GM21367 (cell line): ENCODE data around the gene JUP.

ENCODE experiments used
- ATAC-seq: cut with Tn5 transposase; IDR thresholded peaks from one replicate; pipeline ENCODE4 v1.9.1; 2021; ENCODE audit not compliant: unreplicated experiment

JUP gene

GRCh38 chr17:41810659-41811548, 24.4 kb upstream of the JUP start:
- ATAC-seq = no peak

GRCh38 chr17:41806685-41807445, 20.4 kb upstream of the JUP start:
- ATAC-seq = no peak

GRCh38 chr17:41803049-41804020, 16.8 kb upstream of the JUP start:
- ATAC-seq = no peak

- ATAC-seq = no peak
These were observed 15.1 kb upstream of the JUP start for GRCh38 chr17:41801374-41802271.

GRCh38 chr17:41800601-41801373, 14.3 kb upstream of the JUP start:
- ATAC-seq = no peak

GRCh38 chr17:41799366-41799765, 12.9 kb upstream of the JUP start:
- no peak for ATAC-seq

- ATAC-seq = no peak
These were observed 10.9 kb upstream of the JUP start for GRCh38 chr17:41797377-41797776.

- ATAC-seq = no peak
These were observed 9.8 kb upstream of the JUP start for GRCh38 chr17:41796121-41796895.

- no peak for ATAC-seq
These were observed 8.0 kb upstream of the JUP start for GRCh38 chr17:41794540-41794975.

GRCh38 chr17:41793784-41794539, 7.5 kb upstream of the JUP start:
- ATAC-seq = no peak

GRCh38 chr17:41792845-41793783, 6.6 kb upstream of the JUP start:
- ATAC-seq = no peak

GRCh38 chr17:41787021-41787418, 509 bp upstream of the JUP start:
- no peak for ATAC-seq

GRCh38 chr17:41785859-41786226, 668 bp downstream of the JUP start:
- ATAC-seq = no peak

- ATAC-seq = no peak
These were observed 1.2 kb downstream of the JUP start for GRCh38 chr17:41785091-41785858.

- no peak for ATAC-seq
These were observed 2.2 kb downstream of the JUP start for GRCh38 chr17:41784207-41784744.

GRCh38 chr17:41782142-41782541, 4.4 kb downstream of the JUP start:
- no peak for ATAC-seq
